Keratinocyte (primary cell): Measurements from ENCODE around the gene ANKRD40. TPM values are rescaled to one million over a fixed set of nuclear protein-coding genes. Genes with fewer than 3 reads are reported as not detected.

Experiments
- DNase-seq: peaks from one replicate; pipeline ENCODE4 v3.0.0-alpha.2; 2011; ENCODE audit warnings: low read depth, missing footprints, low spot score
- FAIRE-seq: peaks from 2 replicates; lab custom pipeline; 2011; peaks lifted over from hg19 to GRCh38; lab: Jason Lieb, UNC
- H2AFZ ChIP-seq: 2 replicates; pipeline ENCODE4 v1.6.0; 2012; ENCODE audit warnings: low read length, control low read depth, inconsistent platforms; ENCODE audit not compliant: control insufficient read depth
- H3K27ac ChIP-seq: 2 replicates; pipeline ENCODE4 v1.5.1; 2011; ENCODE audit warnings: low read length; ENCODE audit not compliant: control insufficient read depth, insufficient read depth
- H3K27me3 ChIP-seq: 3 replicates; pipeline ENCODE4 v1.6.0; 2011; ENCODE audit warnings: low read length; ENCODE audit not compliant: control insufficient read depth, insufficient read depth; ENCODE audit errors: extremely low read depth
- H3K36me3 ChIP-seq, 2 experiments: 2 replicates in 1 of 2; 3 replicates in 1 of 2; pipeline ENCODE4 v1.5.1; 2011; ENCODE audit warnings: low read length in 2 of 2, mild to moderate bottlenecking in 1 of 2; ENCODE audit not compliant: control insufficient read depth in 2 of 2, insufficient read depth in 2 of 2; ENCODE audit errors: extremely low read depth in 1 of 2
- H3K4me1 ChIP-seq: 3 replicates; pipeline ENCODE4 v1.5.1; 2011; ENCODE audit warnings: low read length; ENCODE audit not compliant: control insufficient read depth, insufficient read depth; ENCODE audit errors: extremely low read depth
- H3K4me2 ChIP-seq: 3 replicates; pipeline ENCODE4 v1.6.0; 2011; ENCODE audit warnings: low read depth, low read length; ENCODE audit not compliant: control insufficient read depth, insufficient read depth; ENCODE audit errors: extremely low read depth
- H3K4me3 ChIP-seq, 3 experiments: fragments of 200-600 bp in 1 of 3; sonication (generic) in 1 of 3; 2 replicates in 2 of 3; 3 replicates in 1 of 3; pipeline ENCODE4 v1.5.1; 2011 to 2016; ENCODE audit warnings: low read length in 3 of 3, mild to moderate bottlenecking in 3 of 3, control low read depth in 2 of 3, inconsistent platforms in 1 of 3, low read depth in 1 of 3, mixed read lengths in 1 of 3, mixed run types in 1 of 3, moderate library complexity in 1 of 3; ENCODE audit not compliant: control insufficient read depth in 2 of 3, insufficient read depth in 2 of 3; ENCODE audit errors: extremely low read depth in 1 of 3
- H3K79me2 ChIP-seq: 2 replicates; pipeline ENCODE4 v1.6.0; 2012; ENCODE audit warnings: low read length; ENCODE audit not compliant: control insufficient read depth, insufficient read depth
- H3K9ac ChIP-seq: 3 replicates; pipeline ENCODE4 v1.6.0; 2011; ENCODE audit warnings: low read length; ENCODE audit not compliant: control insufficient read depth, insufficient read depth; ENCODE audit errors: extremely low read depth
- H3K9me1 ChIP-seq: 3 replicates; pipeline ENCODE4 v1.6.0; 2011; ENCODE audit warnings: low read length; ENCODE audit not compliant: control insufficient read depth, insufficient read depth; ENCODE audit errors: extremely low read depth
- H3K9me3 ChIP-seq: 2 replicates; pipeline ENCODE4 v1.5.1; 2012; ENCODE audit warnings: low read depth, low read length; ENCODE audit not compliant: control insufficient read depth
- H4K20me1 ChIP-seq: 3 replicates; pipeline ENCODE4 v1.6.0; 2011; ENCODE audit warnings: low read length; ENCODE audit not compliant: control insufficient read depth, insufficient read depth; ENCODE audit errors: extremely low read depth
- EZH2 ChIP-seq: IDR thresholded peaks from one replicate; pipeline ENCODE4 v1.6.1; 2012; ENCODE audit warnings: inconsistent platforms, mild to moderate bottlenecking, low read length, moderate library complexity
- dilution Hi-C: fragments of 300-500 bp; cut with MboI; formaldehyde crosslinking; loops from one replicate; pipeline ENCODE4 v1.7.0; 2020; ENCODE audit warnings: low sequenced_read_pairs; ENCODE audit not compliant: extremely low pct_ligation_motif_present
- polyA plus RNA-seq, 5 experiments: library from polyadenylated mRNA; depleted of rRNA in 3 of 5; stranded (reverse) in 3 of 5; stranded (forward) in 1 of 5; unstranded in 1 of 5; fragments of >200 nt; gene quantifications; 1 replicate in 1 of 5; 2 replicates in 3 of 5; 3 replicates in 1 of 5; pipeline versions ENCODE4 v1.2.1 to v1.2.3, GENCODE V29; 2011 to 2012; ENCODE audit warnings: missing spikeins in 2 of 5, low read depth in 1 of 5, low replicate concordance in 1 of 5
- TF ChIP-seq, protein P1 (sequence below), 3 experiments: IDR thresholded peaks in 1 of 3; conservative IDR thresholded peaks in 1 of 3; optimal IDR thresholded peaks in 1 of 3; 2 replicates in 2 of 3; 3 replicates in 1 of 3; pipeline versions ENCODE3 to v1.5.1; 2011; ENCODE audit warnings: low read length in 3 of 3, mild to moderate bottlenecking in 3 of 3, moderate library complexity in 2 of 3, control low read depth in 1 of 3, inconsistent platforms in 1 of 3; ENCODE audit not compliant: insufficient read depth in 2 of 3; ENCODE audit errors: extremely low read depth in 1 of 3

ANKRD40 gene
- polyA plus RNA-seq, 1 donor (not counting 4 experiments of a cell fraction or from before 2014, with no cell fraction given), result 32.7 TPM

DNA sequence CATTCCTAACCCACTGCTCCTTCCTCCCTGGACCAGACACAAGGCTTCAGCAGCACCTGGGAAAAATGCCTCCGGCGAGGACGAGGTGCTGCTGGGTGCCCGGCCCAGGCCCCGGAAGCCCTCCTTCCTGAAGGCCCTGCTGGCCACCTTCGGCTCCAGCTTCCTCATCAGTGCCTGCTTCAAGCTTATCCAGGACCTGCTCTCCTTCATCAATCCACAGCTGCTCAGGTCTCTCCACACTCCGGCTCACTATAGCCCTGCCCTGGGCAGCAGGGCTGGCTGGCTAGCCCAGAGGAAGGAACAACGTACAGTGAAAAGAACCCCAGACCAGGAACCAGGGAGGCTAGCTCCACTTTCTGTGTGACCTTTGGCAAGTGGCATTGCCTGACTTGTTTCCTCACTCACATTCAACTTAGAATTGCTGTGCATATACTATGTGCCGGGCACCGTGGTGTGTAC, 46.8 kb downstream of the ANKRD40 start:
- H3K9ac ChIP-seq, result peak overlapping the region; percentile 29
- peak overlapping the region; percentile 67 for H3K4me2 ChIP-seq
- dilution Hi-C loops, result no loop called here
- H3K27me3 ChIP-seq, result no peaks in the 10 kb centered on the region
- TF ChIP-seq EZH2, result no peak
- H4K20me1 ChIP-seq, result no peaks in the 10 kb centered on the region
- no peaks in the 10 kb centered on the region for H3K9me3 ChIP-seq
- DNase-seq (no peak), FAIRE-seq (no peak)
- no peaks in the 10 kb centered on the region for H3K9me1 ChIP-seq
- no peak overlapping the region for H2AFZ ChIP-seq
- H3K36me3 ChIP-seq, result peaks cover 0 to 17% of the 10 kb centered on the region in 2 experiments
- H3K79me2 ChIP-seq, result no peaks in the 10 kb centered on the region
- peaks cover 28% of the 10 kb centered on the region for H3K4me1 ChIP-seq
- peak overlapping the region; percentile 76 for H3K27ac ChIP-seq
- no peak overlapping the region for H3K4me3 ChIP-seq

DNA sequence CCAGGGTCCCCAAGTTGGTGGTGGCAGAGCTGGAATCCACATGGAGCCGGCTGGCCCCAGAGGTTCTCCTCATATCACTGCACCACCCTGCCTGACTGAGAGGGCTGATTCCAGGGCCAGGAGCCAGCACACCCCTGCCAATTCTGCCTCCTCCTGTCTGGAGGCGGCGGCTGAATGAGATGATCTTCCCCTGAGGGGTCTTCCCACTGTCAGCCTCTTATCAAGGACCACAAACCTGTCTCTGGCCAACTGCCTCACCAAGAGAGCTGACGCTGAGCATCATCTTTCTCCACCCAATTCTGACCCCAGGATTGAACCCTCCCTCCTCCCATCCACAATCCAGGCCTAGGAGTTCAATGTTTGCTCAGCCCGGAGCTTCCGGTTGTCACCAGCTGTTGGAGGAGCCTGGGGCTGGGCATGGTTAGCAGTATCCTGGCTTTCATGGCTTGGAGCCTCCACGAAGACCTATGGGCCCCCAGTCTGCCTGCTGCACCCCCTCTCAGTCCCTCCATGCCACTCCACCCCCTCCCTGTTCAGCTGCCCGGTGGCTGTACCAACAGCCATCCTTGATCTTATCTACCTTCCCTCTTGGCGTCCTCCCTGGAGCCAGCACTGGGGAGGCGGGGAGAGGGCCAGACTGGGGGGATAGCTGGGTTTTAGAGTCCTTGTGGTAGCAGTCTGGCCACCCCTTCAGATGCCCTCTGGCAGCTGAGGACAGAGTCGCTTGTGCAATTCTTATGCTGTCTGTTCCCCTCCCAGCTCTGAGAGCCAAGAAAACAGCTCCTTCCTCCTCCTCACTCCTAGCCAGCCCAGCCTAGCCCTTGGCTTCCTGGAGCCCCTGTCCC, 47.5 kb downstream of the ANKRD40 start:
- Histone ChIP-seq H3K9me3 (no peaks in the 10 kb centered on the region), H3K9me1 (no peaks in the 10 kb centered on the region), H3K36me3 (peaks cover 0 to 17% of the 10 kb centered on the region in 2 experiments), H2AFZ (no peak overlapping the region), H3K4me3 (no peak overlapping the region), H3K79me2 (no peaks in the 10 kb centered on the region), H4K20me1 (no peaks in the 10 kb centered on the region), H3K9ac (no peak overlapping the region), H3K27ac (peak overlapping the region; percentile 76), H3K4me2 (peak overlapping the region; percentile 18), H3K27me3 (no peaks in the 10 kb centered on the region), H3K4me1 (peaks cover 28% of the 10 kb centered on the region)
- no peak for FAIRE-seq
- TF ChIP-seq, protein P1, sequence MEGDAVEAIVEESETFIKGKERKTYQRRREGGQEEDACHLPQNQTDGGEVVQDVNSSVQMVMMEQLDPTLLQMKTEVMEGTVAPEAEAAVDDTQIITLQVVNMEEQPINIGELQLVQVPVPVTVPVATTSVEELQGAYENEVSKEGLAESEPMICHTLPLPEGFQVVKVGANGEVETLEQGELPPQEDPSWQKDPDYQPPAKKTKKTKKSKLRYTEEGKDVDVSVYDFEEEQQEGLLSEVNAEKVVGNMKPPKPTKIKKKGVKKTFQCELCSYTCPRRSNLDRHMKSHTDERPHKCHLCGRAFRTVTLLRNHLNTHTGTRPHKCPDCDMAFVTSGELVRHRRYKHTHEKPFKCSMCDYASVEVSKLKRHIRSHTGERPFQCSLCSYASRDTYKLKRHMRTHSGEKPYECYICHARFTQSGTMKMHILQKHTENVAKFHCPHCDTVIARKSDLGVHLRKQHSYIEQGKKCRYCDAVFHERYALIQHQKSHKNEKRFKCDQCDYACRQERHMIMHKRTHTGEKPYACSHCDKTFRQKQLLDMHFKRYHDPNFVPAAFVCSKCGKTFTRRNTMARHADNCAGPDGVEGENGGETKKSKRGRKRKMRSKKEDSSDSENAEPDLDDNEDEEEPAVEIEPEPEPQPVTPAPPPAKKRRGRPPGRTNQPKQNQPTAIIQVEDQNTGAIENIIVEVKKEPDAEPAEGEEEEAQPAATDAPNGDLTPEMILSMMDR (optimal IDR thresholded peaks at IDR 0.05 in 1 of 3, IDR thresholded peaks at IDR 0.05 in 1 of 3, conservative IDR thresholded peaks at IDR 0.05 in 1 of 3; ENCODE audit: extremely low read depth in 1 of 3, insufficient read depth in 2 of 3, low read length in 3 of 3), result no peak
- TF ChIP-seq EZH2, result no peak
- dilution Hi-C loops, result no loop called here
- no peak for DNase-seq
